Type B pancreatic cell (in vitro differentiated cells): ENCODE measurements around the gene AZIN2. TPM values are rescaled to one million over a fixed set of nuclear protein-coding genes. Genes with fewer than 3 reads are reported as not detected.
A peak's percentile ranks its signal among the peaks of the same experiment; 100 is the strongest.

ENCODE experiments used
- DNase-seq: peaks from one replicate; pipeline ENCODE4 v3.0.0; 2021; ENCODE audit warnings: mixed read lengths; ENCODE audit not compliant: unreplicated experiment; ENCODE audit errors: extremely low spot score
- H3K27ac Mint-ChIP-seq: 2 replicates; pipeline ENCODE4 v1.8.0; 2021; ENCODE audit warnings: mild to moderate bottlenecking, mixed read lengths
- H3K27me3 Mint-ChIP-seq: 2 replicates; pipeline ENCODE4 v1.8.0; 2021; ENCODE audit warnings: mixed read lengths
- H3K36me3 Mint-ChIP-seq: 2 replicates; pipeline ENCODE4 v1.8.0; 2021; ENCODE audit warnings: mixed read lengths
- H3K4me1 Mint-ChIP-seq: one replicate; pipeline ENCODE4 v1.8.0; 2021; ENCODE audit warnings: mixed read lengths; ENCODE audit not compliant: unreplicated experiment
- H3K4me3 Mint-ChIP-seq: 2 replicates; pipeline ENCODE4 v1.8.0; 2021; ENCODE audit warnings: mild to moderate bottlenecking, mixed read lengths
- H3K9me3 Mint-ChIP-seq: 2 replicates; pipeline ENCODE4 v1.8.0; 2021; ENCODE audit warnings: mixed read lengths
- total RNA-seq: library from RNA; stranded (reverse); gene quantifications from 2 replicates; pipeline ENCODE4 v1.2.1, GENCODE V29; 2021; ENCODE audit warnings: low replicate concordance
- TF ChIP-seq, protein P1 (sequence below): fragments of 200-600 bp; sonication (generic); conservative IDR thresholded peaks from 2 replicates; pipeline ENCODE4 v1.5.0; 2021; ENCODE audit warnings: antibody characterized with exemption, mild to moderate bottlenecking

The AZIN2 gene
- total RNA-seq, 1 donor from 2014 or later, result 8.9 TPM

DNA sequence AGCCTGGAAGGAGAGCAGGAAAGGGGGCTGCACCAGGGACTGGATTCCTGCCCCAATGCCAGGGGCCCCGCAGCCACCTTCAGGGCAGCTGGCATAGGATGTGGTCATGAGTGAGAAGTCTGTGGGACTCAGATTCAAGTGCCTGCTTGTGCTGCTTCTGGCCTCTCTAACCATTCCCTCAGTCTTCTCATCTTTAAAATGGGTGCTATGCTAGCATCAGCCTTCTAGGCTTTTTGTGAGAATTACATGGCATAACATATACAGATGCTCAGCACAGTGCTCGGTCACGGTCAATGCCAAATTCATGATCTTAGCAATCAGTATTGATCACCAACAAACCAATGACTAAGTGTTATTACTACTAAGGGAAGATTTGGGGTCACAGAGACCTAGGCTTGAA, 77.4 kb downstream of the AZIN2 start:
- Mint-ChIP-seq H3K9me3 (no peaks in the 10 kb centered on the region), H3K27ac (no peak overlapping the region), H3K27me3 (no peaks in the 10 kb centered on the region), H3K4me1 (peaks cover 47% of the 10 kb centered on the region), H3K4me3 (no peak overlapping the region), H3K36me3 (peaks cover 35% of the 10 kb centered on the region)
- no peak for DNase-seq
- TF ChIP-seq, protein P1, sequence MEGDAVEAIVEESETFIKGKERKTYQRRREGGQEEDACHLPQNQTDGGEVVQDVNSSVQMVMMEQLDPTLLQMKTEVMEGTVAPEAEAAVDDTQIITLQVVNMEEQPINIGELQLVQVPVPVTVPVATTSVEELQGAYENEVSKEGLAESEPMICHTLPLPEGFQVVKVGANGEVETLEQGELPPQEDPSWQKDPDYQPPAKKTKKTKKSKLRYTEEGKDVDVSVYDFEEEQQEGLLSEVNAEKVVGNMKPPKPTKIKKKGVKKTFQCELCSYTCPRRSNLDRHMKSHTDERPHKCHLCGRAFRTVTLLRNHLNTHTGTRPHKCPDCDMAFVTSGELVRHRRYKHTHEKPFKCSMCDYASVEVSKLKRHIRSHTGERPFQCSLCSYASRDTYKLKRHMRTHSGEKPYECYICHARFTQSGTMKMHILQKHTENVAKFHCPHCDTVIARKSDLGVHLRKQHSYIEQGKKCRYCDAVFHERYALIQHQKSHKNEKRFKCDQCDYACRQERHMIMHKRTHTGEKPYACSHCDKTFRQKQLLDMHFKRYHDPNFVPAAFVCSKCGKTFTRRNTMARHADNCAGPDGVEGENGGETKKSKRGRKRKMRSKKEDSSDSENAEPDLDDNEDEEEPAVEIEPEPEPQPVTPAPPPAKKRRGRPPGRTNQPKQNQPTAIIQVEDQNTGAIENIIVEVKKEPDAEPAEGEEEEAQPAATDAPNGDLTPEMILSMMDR, result no peak

DNA sequence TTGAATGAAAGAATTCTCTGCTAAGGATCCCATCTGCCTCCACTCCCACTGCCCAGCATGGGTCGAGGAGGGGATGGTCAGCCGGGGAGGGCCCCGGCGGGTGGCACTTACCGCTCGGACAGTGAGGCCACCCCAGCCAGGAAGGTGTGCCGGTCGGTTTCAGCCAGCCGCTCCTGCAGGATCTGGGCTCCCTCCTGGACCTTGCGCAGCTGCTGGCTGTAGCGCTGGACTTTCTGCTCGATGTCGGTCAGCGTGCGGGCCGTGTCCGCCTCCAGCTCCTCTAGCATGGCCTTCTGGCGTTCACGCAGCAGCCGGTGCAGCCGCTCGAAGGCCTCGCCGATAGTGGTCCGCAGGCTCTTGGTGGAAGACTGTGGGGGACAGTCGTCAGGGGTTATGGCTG, 78.6 kb downstream of the AZIN2 start:
- DNase-seq, result no peak
- Mint-ChIP-seq H3K36me3 (peaks cover 37% of the 10 kb centered on the region), H3K9me3 (no peaks in the 10 kb centered on the region), H3K27me3 (no peaks in the 10 kb centered on the region), H3K4me1 (peaks cover 54% of the 10 kb centered on the region), H3K4me3 (no peak overlapping the region), H3K27ac (no peak overlapping the region)
- TF ChIP-seq, protein P1, result no peak

DNA sequence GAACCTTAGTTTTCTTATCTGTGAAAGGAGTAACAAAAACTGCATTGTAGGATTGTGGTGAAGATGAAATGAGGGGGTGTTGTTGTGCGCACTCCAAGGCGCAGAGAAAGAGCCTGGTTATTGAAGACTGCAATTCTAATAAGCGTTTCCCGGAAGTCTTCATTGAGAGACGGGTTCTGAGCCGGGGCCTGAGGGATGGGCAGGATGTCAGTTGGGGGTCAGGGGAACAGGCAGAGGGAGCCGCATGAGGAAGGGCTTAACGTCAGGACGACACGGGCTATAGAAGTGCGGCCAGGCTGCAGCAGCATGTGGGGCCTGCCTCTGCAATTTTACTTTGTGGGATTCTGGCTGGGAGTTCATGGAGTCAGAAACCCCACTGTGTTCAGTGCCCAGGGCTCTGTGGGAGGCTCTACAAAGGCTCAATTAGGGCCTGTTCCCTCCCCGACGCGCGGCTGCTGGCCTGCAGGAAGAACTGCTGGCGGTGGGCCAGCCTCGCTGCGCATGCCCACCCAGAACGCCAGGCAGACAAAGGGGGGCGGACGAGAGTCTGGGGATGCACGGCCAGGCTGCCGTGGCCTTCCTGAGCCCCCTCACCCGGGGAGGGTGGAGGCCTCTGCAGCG, 80.2 kb downstream of the AZIN2 start:
- no peak for DNase-seq
- H3K27me3 Mint-ChIP-seq, result no peaks in the 10 kb centered on the region
- peak overlapping the region; percentile 73 for H3K27ac Mint-ChIP-seq
- H3K4me1 Mint-ChIP-seq, result peaks cover 43% of the 10 kb centered on the region
- TF ChIP-seq, protein P1, result no peak
- H3K9me3 Mint-ChIP-seq, result no peaks in the 10 kb centered on the region
- peak overlapping the region; percentile 57 for H3K4me3 Mint-ChIP-seq
- peaks cover 33% of the 10 kb centered on the region for H3K36me3 Mint-ChIP-seq

DNA sequence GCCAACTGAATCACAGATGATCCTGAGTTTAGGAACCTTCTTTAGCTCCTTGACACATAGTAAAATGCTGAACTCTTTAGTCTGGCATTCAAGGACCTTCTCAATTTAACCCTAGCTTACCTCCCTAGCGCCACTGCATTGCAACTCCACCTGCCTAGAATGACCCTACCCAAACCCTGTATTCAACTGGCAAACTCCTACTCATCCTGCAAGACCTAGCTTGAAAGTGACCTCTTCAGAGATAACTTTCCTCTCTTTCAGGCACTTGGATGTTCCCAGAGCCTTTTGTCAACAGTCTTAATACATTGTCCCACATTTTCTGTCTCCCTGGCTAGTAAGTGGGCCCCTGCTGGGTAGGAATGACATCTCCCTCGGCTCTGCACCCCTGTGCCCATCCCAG, 81.2 kb downstream of the AZIN2 start:
- H3K9me3 Mint-ChIP-seq, result peaks cover 4% of the 10 kb centered on the region
- peaks cover 43% of the 10 kb centered on the region for H3K4me1 Mint-ChIP-seq
- H3K27ac Mint-ChIP-seq, result no peak overlapping the region
- H3K36me3 Mint-ChIP-seq, result peaks cover 34% of the 10 kb centered on the region
- DNase-seq, result no peak
- TF ChIP-seq, protein P1, result no peak
- peak overlapping the region; percentile 64 for H3K4me3 Mint-ChIP-seq
- no peaks in the 10 kb centered on the region for H3K27me3 Mint-ChIP-seq

DNA sequence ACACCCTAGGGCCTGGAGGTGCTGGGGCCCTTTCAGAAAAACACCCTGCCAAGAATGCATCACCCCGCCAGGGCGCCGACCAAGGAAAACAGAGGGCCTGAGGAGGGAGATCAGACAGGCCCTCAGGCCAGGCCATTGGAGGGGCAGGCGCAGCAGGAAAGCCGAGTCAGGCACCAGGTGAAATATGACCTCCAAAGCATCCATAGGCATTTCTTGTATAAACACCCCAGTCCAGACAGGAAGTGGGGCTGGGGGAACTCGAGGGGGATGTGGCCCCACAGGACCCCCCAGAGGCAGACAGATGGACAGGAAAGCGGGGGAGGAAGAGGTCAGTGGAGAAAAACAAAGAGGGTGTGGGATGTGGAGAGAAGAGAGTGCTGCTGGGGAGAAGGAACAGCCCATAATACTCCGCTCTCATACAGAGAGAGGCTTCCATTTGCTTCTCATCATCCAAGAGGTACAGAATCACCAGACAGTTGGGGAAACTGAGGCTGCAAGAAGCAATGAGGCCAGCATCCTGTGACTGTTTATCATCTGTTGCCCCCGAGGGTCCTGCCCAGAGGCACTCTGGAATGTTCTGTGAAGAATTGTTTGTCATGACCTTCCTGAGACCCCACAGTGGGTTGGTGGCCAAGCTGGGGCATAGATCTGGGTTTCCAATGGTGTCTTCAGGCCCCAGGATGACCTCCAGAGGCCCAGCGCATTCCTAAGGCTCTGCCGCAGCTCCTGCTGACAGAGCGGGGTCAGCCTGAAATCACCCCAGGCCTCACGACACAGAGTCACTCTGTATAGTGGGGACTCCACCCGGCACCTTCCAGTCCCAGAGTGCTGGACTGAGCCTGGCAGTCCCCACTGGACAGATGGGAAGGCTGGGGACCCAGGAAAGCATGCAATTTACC, 82.9 kb downstream of the AZIN2 start:
- Mint-ChIP-seq H3K27me3 (no peaks in the 10 kb centered on the region), H3K27ac (peak overlapping the region; percentile 71), H3K4me3 (peak overlapping the region; percentile 77)

More for the DNA sequence above, 82.9 kb downstream of the AZIN2 start:
- peak; percentile 79 for DNase-seq
- peaks cover 51% of the 10 kb centered on the region for H3K4me1 Mint-ChIP-seq
- TF ChIP-seq, protein P1, result no peak
- H3K36me3 Mint-ChIP-seq, result peaks cover 37% of the 10 kb centered on the region
- peaks cover 11% of the 10 kb centered on the region for H3K9me3 Mint-ChIP-seq
